T-cell (primary cell): Measurements from ENCODE around the gene CDC42BPB. TPM values are rescaled to one million over a fixed set of nuclear protein-coding genes. Genes with fewer than 3 reads are reported as not detected.

Source experiments
- ATAC-seq, 4 experiments: fragments of 200-7000 bp in 3 of 4; fragments of 150-1000 bp in 1 of 4; cut with Tn5 transposase; replicated peaks in 1 of 4; 1 replicate in 3 of 4; 2 replicates in 1 of 4; pipeline ENCODE4 v1.10.0; 2021; ENCODE audit warnings: moderate library complexity in 3 of 4, mild to moderate bottlenecking in 2 of 4, moderate number of reproducible peaks in 1 of 4
- CTCF ChIA-PET, 2 donors: fragments of 300-600 bp; sonication (Branson Sonifier 250); formaldehyde crosslinking; loops; one replicate each; lab custom pipeline; 2022; ENCODE audit warnings: antibody characterized with exemption in 2 of 2; lab: Charles Lee
- POLR2A ChIA-PET, 2 donors: fragments of 300-600 bp; sonication (Branson Sonifier 250); formaldehyde crosslinking; loops; one replicate each; lab custom pipeline; 2022; ENCODE audit warnings: antibody characterized with exemption in 2 of 2; lab: Charles Lee
- DNase-seq, 35 experiments: peaks; one replicate each; pipeline versions ENCODE4 v3.0.0 to v3.0.0-alpha.2; 2013 to 2023
- H3K27ac ChIP-seq: one replicate; pipeline ENCODE4 v1.5.1; 2013; ENCODE audit warnings: low read length
- H3K27me3 ChIP-seq, 2 experiments: replicated peaks in 1 of 2; 1 replicate in 1 of 2; 2 replicates in 1 of 2; pipeline versions ENCODE4 v1.6.1 to v1.7.0; 2013; ENCODE audit warnings: low read length in 1 of 2, mixed read lengths in 1 of 2; ENCODE audit not compliant: control insufficient read depth in 2 of 2, insufficient read depth in 2 of 2; ENCODE audit errors: extremely low read depth in 1 of 2
- H3K36me3 ChIP-seq, 2 donors: 1 replicate in 1 of 2; 2 replicates in 1 of 2; pipeline versions ENCODE4 v1.6.1 to v1.7.0; 2013; ENCODE audit warnings: low read length in 1 of 2; ENCODE audit not compliant: control insufficient read depth in 2 of 2, insufficient read depth in 1 of 2; ENCODE audit errors: extremely low read depth in 1 of 2
- H3K4me1 ChIP-seq, 2 experiments: 1 replicate in 1 of 2; 2 replicates in 1 of 2; pipeline versions ENCODE4 v1.6.1 to v1.7.0; 2013; ENCODE audit warnings: low read length in 2 of 2, mixed read lengths in 1 of 2; ENCODE audit not compliant: insufficient read depth in 2 of 2, control insufficient read depth in 1 of 2; ENCODE audit errors: extremely low read depth in 1 of 2
- H3K4me3 ChIP-seq, 2 donors: 1 replicate in 1 of 2; 2 replicates in 1 of 2; pipeline versions ENCODE4 v1.5.1 to v1.7.0; 2013; ENCODE audit warnings: mild to moderate bottlenecking in 2 of 2, low read length in 1 of 2, moderate library complexity in 1 of 2; ENCODE audit not compliant: control insufficient read depth in 1 of 2; ENCODE audit errors: extremely low read depth in 1 of 2
- H3K9me3 ChIP-seq: 2 replicates; pipeline ENCODE4 v1.7.0; 2013
- H3K27ac Mint-ChIP-seq, 2 donors: one replicate each; pipeline ENCODE4 v1.8.0; 2020 to 2021; ENCODE audit warnings: mild to moderate bottlenecking in 2 of 2, mixed read lengths in 2 of 2
- H3K27me3 Mint-ChIP-seq, 2 donors: one replicate each; pipeline ENCODE4 v1.8.0; 2021 to 2022; ENCODE audit warnings: mixed read lengths in 2 of 2
- H3K36me3 Mint-ChIP-seq: one replicate; pipeline ENCODE4 v1.8.0; 2021; ENCODE audit warnings: mixed read lengths
- H3K4me1 Mint-ChIP-seq, 3 donors: one replicate each; pipeline ENCODE4 v1.8.0; 2020 to 2022; ENCODE audit warnings: mixed read lengths in 3 of 3, mild to moderate bottlenecking in 1 of 3
- H3K4me3 Mint-ChIP-seq, 3 donors: one replicate each; pipeline ENCODE4 v1.8.0; 2020 to 2022; ENCODE audit warnings: mild to moderate bottlenecking in 3 of 3, mixed read lengths in 3 of 3, moderate library complexity in 3 of 3
- H3K9me3 Mint-ChIP-seq, 3 donors: one replicate each; pipeline ENCODE4 v1.8.0; 2020 to 2022; ENCODE audit warnings: mixed read lengths in 3 of 3
- WGBS: methylation state at CpG from one replicate; pipeline ENCODE4 v1.1.5; 2013; ENCODE audit warnings: missing lambda C conversion rate; ENCODE audit not compliant: insufficient coverage; 5-methylcytosine and 5-hydroxymethylcytosine counted together
- total RNA-seq, 35 experiments: library from RNA in 6 of 35; stranded (reverse) in 6 of 35; fragments of 120-200 nt in 1 of 35; gene quantifications; one replicate each; pipeline versions ENCODE4 v1.2.1 to v1.2.4 and lab custom pipeline; 2013 to 2026

CDC42BPB gene
- total RNA-seq, 5 donors from 2014 or later (not counting 1 experiment from before 2014, with no cell fraction given) = 5.3 to 17.5 (median 11.2) TPM

- CTCF ChIA-PET = no interaction called here
- no peaks in the 10 kb centered on the region for H3K4me1 Mint-ChIP-seq
- ATAC-seq = no peak
Observed at GRCh38 chr14:102979406-102979805, 77.9 kb downstream of the CDC42BPB start.

GRCh38 chr14:102977475-102977874 is 79.9 kb downstream of the CDC42BPB start:
- DNase-seq (no peak), ATAC-seq (no peak)
- 88% methylated on average over 7 of the region's 8 CpGs for WGBS
- H3K9me3 ChIP-seq = no peaks in the 10 kb centered on the region
- CTCF ChIA-PET = no interaction called here
- no peak overlapping the region for H3K27ac ChIP-seq
- H3K4me3 ChIP-seq = no peak overlapping the region
- H3K36me3 ChIP-seq = no peaks in the 10 kb centered on the region
- POLR2A ChIA-PET = no interaction called here
- no peaks in the 10 kb centered on the region for H3K4me1 ChIP-seq
- H3K4me1 Mint-ChIP-seq = no peaks in the 10 kb centered on the region
- H3K27me3 ChIP-seq = peaks cover 0 to 3% of the 10 kb centered on the region in 2 experiments
- H3K4me3 Mint-ChIP-seq = no peak overlapping the region
- H3K27me3 Mint-ChIP-seq = no peaks in the 10 kb centered on the region
- H3K27ac Mint-ChIP-seq = no peak overlapping the region
- H3K9me3 Mint-ChIP-seq = no peaks in the 10 kb centered on the region
- peaks cover 11% of the 10 kb centered on the region for H3K36me3 Mint-ChIP-seq

More at GRCh38 chr14:102979406-102979805, 77.9 kb downstream of the CDC42BPB start:
- Mint-ChIP-seq H3K27me3 (no peaks in the 10 kb centered on the region), H3K9me3 (no peaks in the 10 kb centered on the region), H3K27ac (no peak overlapping the region), H3K36me3 (peaks cover 16% of the 10 kb centered on the region), H3K4me3 (no peak overlapping the region)
- H3K27me3 ChIP-seq = peaks cover 0 to 6% of the 10 kb centered on the region in 2 experiments
- H3K27ac ChIP-seq = no peak overlapping the region
- H3K4me3 ChIP-seq = no peak overlapping the region
- no peaks in the 10 kb centered on the region for H3K9me3 ChIP-seq
- H3K36me3 ChIP-seq = no peaks in the 10 kb centered on the region
- POLR2A ChIA-PET = no interaction called here
- 79% methylated on average over 6 of the region's 9 CpGs for WGBS
- no peak for DNase-seq
- H3K4me1 ChIP-seq = no peaks in the 10 kb centered on the region

GRCh38 chr14:102975662-102976061 is 81.7 kb downstream of the CDC42BPB start:
- no peak overlapping the region for H3K4me3 Mint-ChIP-seq
- no peak for DNase-seq
- no peaks in the 10 kb centered on the region for H3K4me1 Mint-ChIP-seq
- ChIA-PET POLR2A (no interaction called here), CTCF (interaction anchor here in 1 of 2 donors (0.7 kb wide), 1 partner anchor 21 kb away, joined by 3 read pairs; no protein-coding TSS in a partner anchor)
- no peaks in the 10 kb centered on the region for H3K9me3 Mint-ChIP-seq
- Histone ChIP-seq H3K27ac (no peak overlapping the region), H3K27me3 (peaks cover 0 to 3% of the 10 kb centered on the region in 2 experiments), H3K4me1 (no peaks in the 10 kb centered on the region), H3K36me3 (no peaks in the 10 kb centered on the region), H3K4me3 (no peak overlapping the region), H3K9me3 (no peaks in the 10 kb centered on the region)
- 86% methylated on average over 8 of the region's 17 CpGs for WGBS
- H3K27ac Mint-ChIP-seq = no peak overlapping the region
- no peak for ATAC-seq
- peaks cover 13% of the 10 kb centered on the region for H3K36me3 Mint-ChIP-seq
- no peaks in the 10 kb centered on the region for H3K27me3 Mint-ChIP-seq

GRCh38 chr14:102973706-102974285 is 83.6 kb downstream of the CDC42BPB start:
- H3K4me1 Mint-ChIP-seq = no peaks in the 10 kb centered on the region
- ChIA-PET CTCF (no interaction called here), POLR2A (no interaction called here)
- no peaks in the 10 kb centered on the region for H3K9me3 Mint-ChIP-seq
- WGBS = 90% methylated on average over 9 of the region's 22 CpGs
- H3K36me3 ChIP-seq = no peaks in the 10 kb centered on the region
- H3K27me3 Mint-ChIP-seq = no peaks in the 10 kb centered on the region
- ATAC-seq = no peak
- H3K4me3 ChIP-seq = no peak overlapping the region
- H3K4me1 ChIP-seq = no peaks in the 10 kb centered on the region
- DNase-seq = no peak
- no peak overlapping the region for H3K27ac Mint-ChIP-seq
- no peak overlapping the region for H3K4me3 Mint-ChIP-seq
- no peak overlapping the region for H3K27ac ChIP-seq
- peaks cover 12% of the 10 kb centered on the region for H3K36me3 Mint-ChIP-seq
- no peaks in the 10 kb centered on the region for H3K9me3 ChIP-seq
- H3K27me3 ChIP-seq = peaks cover 0 to 9% of the 10 kb centered on the region in 2 experiments

- DNase-seq (no peak), ATAC-seq (no peak)
- ChIA-PET POLR2A (no interaction called here), CTCF (no interaction called here)
- H3K9me3 Mint-ChIP-seq = no peaks in the 10 kb centered on the region
- H3K4me3 ChIP-seq = no peak overlapping the region
- no peaks in the 10 kb centered on the region for H3K4me1 Mint-ChIP-seq
- WGBS = 88% methylated on average over 20 of the region's 25 CpGs
- H3K27me3 ChIP-seq = peaks cover 0 to 9% of the 10 kb centered on the region in 2 experiments
- H3K36me3 Mint-ChIP-seq = peaks cover 14% of the 10 kb centered on the region
- H3K4me1 ChIP-seq = no peaks in the 10 kb centered on the region
- no peak overlapping the region for H3K4me3 Mint-ChIP-seq
- H3K27ac Mint-ChIP-seq = no peak overlapping the region
- no peak overlapping the region for H3K27ac ChIP-seq
- H3K9me3 ChIP-seq = no peaks in the 10 kb centered on the region
- H3K36me3 ChIP-seq = no peaks in the 10 kb centered on the region
- H3K27me3 Mint-ChIP-seq = no peaks in the 10 kb centered on the region
Observed at GRCh38 chr14:102971836-102972606, 85.3 kb downstream of the CDC42BPB start.

GRCh38 chr14:102971314-102971713 is 86.0 kb downstream of the CDC42BPB start:
- Mint-ChIP-seq H3K27ac (no peak overlapping the region), H3K27me3 (no peaks in the 10 kb centered on the region), H3K4me1 (no peaks in the 10 kb centered on the region), H3K9me3 (no peaks in the 10 kb centered on the region), H3K36me3 (peaks cover 14% of the 10 kb centered on the region), H3K4me3 (no peak overlapping the region)
- no peaks in the 10 kb centered on the region for H3K36me3 ChIP-seq
- 94% methylated on average over 9 of the region's 9 CpGs for WGBS
- no peak for DNase-seq
- no peak overlapping the region for H3K27ac ChIP-seq
- H3K27me3 ChIP-seq = peaks cover 0 to 8% of the 10 kb centered on the region in 2 experiments
- H3K4me3 ChIP-seq = no peak overlapping the region
- ChIA-PET POLR2A (no interaction called here), CTCF (no interaction called here)
- no peaks in the 10 kb centered on the region for H3K9me3 ChIP-seq
- no peak for ATAC-seq
- H3K4me1 ChIP-seq = no peaks in the 10 kb centered on the region
